Suppressor macrophage treated with lipopolysaccharide for 4 hours (primary cell): ENCODE data around the gene CEBPA.
"Not testable (repeated sequence)": the region's sequence is repeated elsewhere in the genome, so short reads cannot be mapped to it uniquely, and the experiment has no call there.

Experiments
- DNase-seq: peaks from one replicate; pipeline ENCODE4 v3.0.0-alpha.2; 2020

CEBPA gene

GRCh38 chr19:33323093-33323820, 20.9 kb upstream of the CEBPA start:
- DNase-seq = no peak

DNA sequence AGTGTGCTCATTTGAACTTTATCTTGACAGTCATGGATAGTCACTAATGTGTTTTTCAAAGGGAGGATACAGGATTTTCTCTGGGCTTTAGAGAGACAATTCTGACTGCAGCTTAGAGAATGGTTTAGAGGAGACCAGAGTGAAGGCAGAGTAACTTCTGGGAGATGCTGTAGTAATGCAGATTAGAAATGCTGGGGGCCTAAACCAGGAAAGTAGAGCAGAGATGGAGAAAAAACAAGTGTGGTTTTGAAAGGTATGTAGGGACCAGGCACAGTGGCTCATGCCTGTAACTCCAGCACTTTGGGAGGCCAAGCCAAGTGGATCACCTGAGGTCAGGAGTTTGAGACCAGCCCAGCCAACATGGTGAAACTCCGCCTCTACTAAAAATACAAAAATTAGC, 18.3 kb upstream of the CEBPA start:
- no peak for DNase-seq

- DNase-seq = not testable (repeated sequence)
Measured at GRCh38 chr19:33317991-33318390, 15.7 kb upstream of the CEBPA start.

DNA sequence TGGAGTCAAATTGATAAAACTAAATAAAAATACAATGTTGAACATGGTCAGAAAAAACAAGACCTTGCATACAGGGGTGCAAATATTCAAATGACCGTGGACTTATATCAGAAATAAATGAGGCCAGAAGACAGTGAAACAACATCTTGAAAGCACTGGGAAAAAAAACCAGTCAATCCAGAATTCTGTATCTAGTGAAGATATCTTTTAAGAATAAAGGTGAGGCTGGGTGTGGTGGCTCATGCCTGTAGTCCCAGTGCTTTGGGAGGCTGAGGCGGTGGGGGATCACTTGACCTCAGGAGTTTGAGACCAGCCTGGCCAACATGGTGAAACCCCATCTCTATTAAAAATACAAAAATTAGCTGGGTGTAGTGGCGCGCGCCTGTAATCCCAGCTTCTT, 15.2 kb upstream of the CEBPA start:
- DNase-seq = no peak

DNA sequence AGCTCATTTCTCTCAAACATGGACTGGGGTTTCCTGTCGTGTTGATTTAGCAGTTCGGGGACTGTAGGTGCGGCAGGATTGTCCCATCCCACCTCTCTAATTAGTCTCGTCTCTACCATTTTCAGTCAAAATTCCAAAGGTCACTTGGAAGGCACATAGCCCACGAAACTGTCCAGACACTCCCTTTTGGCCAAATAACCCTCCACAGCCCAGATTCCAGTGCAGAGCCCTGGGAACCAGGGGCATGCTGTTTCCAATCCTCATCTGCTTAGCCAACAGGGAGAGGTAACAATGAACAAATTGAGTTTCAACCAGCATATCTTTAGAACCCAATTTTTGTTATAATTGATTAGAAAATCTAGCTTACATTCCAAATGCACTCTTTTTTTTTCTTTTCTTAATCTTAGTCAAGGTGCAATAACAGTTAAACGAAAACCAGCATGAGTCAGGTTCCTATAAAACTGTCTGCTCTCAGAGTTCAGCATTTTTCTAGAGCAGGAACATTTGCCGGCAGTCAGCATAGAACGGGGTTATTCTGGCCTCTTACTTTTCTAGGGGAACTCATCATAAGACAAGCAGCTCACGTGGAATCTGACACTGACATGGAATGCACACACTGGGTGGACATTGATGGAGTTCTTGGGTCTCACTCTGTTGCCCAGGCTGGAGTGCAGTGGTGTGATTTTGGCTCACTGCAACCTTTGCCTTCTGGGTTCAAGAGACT, 14.4 kb upstream of the CEBPA start:
- DNase-seq = no peak

DNA sequence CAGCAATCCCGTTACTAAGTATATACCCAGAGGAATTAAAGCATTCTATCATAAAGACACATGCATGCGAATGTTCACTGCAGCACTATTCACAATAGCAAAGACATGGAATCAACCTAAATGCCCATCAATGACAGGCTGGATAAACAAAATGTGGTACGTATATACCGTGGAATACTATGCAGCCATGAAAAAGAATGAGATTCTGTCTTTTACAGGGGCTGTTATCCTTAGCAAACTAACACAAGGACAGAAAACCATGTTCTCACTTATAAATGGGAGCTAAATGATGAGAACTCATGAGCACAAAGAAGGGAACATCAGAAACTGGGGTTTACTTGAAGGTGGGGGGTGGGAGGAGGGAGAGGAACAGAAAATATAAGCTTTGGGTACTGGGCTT, 10.5 kb upstream of the CEBPA start:
- not testable (repeated sequence) for DNase-seq

GRCh38 chr19:33312065-33312464, 9.7 kb upstream of the CEBPA start:
- no peak for DNase-seq

- DNase-seq = no peak
Measured at GRCh38 chr19:33311326-33311682, 9.0 kb upstream of the CEBPA start.

- no peak for DNase-seq
Measured at GRCh38 chr19:33310606-33311325, 8.4 kb upstream of the CEBPA start.

GRCh38 chr19:33309826-33310225, 7.5 kb upstream of the CEBPA start:
- DNase-seq = no peak

DNA sequence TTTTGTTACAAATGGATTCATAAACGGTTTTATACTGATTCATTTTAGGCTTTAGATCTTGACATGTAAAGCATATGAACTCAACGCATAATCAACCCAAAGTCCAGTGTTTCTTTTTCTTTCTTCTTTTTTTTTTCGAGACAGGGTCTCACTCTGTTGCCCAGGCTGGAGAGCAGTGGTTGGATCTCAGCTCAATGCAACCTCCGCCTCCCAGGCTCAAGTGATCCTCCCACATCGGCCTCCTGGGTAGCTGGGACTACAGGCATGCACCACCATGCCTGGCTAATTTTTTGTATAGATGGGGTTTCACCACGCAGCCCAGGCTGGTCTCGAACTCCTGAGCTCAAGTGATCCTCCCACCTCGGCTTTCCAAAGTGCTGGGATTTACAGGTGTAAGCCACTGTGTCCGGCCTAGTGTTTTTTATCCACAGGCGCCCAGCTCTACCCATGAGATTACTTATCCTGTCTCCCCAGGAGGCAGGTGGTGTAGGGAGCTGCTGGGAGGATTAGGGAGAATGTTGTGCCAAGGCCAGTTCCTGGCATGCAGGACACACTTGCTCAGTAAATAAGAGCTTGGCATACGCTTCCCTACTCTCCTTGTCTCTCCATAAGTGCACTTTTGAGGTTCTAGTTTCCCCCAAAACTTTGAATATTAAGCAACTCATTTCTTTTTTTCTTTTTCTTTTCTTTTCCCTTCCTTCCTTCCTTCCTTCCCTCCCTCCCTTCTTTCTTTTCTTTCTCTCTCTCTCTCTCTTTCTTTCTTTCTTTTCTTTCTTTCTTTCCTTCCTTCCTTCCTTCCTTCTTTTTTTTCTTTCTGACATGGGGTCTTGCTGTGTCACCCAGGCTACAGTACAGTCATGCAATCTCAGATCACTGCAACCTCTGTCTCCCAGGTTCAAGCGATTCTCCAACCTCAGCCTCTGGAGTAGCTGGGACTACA, 4.8 kb upstream of the CEBPA start:
- DNase-seq = no peak

DNA sequence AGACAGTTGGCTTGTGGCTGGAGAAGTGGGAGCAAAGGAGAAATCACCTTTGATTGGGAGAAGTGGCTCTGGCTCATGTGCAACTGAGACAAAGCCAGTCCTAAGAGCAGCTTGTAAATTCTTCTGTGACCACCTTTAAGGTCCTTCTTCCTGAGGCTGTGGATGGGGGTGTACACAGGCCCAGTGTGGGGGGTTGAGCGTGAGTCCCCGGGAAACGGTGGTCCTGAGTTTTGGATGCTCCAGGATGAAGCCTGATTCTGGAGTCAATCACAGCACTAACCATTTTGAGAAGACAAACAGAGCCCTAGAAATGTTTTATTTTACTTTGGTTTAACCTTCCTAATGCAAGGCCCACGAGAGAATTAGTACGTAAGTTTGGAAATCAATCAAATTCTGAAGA, 3.9 kb upstream of the CEBPA start:
- no peak for DNase-seq

DNA sequence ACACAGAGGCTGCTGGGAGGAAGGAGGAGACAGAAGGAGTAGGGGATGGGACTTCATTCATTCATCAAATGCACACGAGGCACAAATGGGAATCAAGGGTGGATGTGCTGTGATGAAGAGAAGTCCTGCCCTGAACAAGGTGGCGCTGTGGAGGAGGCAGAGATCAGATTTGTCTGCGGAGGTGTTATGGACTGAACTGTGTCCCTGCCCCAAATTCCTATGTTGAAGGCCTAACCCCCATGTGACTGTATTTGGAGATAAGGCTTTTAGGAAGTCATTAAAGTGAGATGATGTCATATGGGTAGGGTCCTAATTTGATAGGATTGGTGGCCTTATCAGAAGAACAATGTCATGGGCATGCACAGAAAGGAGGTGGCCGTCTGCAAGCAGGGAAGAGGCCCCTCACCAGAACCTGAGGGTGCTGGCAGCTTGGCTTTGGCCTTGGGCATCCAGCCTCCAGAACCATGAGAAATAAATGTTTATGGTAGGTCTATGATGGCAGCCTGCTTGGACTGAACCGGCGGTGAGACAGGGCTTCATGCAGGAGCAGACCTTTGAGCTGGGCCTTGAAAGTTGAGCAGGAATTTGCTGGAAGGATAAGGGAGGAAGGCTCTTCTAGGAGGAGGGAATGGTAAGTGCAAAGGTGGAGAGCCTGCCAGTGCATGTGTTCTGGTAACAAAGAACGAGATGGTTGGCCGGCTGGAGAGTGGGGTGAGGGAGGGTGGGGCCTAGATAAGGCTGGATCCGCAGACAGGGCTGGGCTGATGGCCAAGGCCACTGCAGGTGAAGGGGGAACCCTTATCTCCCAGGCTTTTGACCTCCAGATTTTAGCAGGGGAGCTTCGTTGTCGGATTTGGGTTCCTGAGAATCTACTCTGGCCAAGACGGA, 2.7 kb upstream of the CEBPA start:
- no peak for DNase-seq

- DNase-seq = no peak
Measured at GRCh38 chr19:33304371-33304759, 2.0 kb upstream of the CEBPA start.

DNA sequence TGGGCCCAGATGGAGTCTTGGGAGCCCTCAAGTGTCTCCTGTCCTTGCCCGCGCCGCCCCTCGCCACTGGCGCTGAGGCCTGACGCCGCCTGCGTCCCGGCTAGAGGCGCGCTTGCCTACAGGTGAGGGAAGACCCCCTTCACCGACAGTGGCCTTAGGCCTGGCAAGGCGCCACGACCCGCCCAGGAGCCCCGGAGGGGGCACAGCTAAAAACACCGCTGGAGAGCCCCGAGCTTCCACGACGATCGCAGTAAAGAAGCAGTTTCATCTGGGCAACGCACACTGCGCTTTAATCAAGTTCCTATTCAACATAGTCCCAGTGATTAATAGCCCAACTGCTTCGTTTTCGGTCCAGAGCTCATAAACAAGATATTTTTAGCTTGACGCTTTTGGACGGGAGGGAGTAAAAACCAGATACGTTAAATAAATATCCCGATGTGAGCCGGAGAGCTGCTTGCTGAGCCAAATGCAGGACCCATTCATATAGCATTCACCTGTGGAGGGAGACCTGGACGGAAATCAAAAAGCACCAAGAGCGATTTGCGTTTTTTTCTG, 1.5 kb upstream of the CEBPA start:
- DNase-seq = no peak

GRCh38 chr19:33302974-33303790, 848 bp upstream of the CEBPA start:
- peak; percentile 59 for DNase-seq

- no peak for DNase-seq
Measured at GRCh38 chr19:33301900-33302174, 497 bp downstream of the CEBPA start.

GRCh38 chr19:33301144-33301899, 1.0 kb downstream of the CEBPA start:
- no peak for DNase-seq

GRCh38 chr19:33300894-33301143, 1.5 kb downstream of the CEBPA start:
- no peak for DNase-seq
